DOHH2 (cell line): ENCODE data around the gene TGFBR2.

Experiments used
- EZH2phosphoT487 ChIP-seq: fragments of 200-600 bp; sonication (generic); IDR thresholded peaks from 2 replicates; pipeline ENCODE4 v1.6.1; 2017; ENCODE audit warnings: borderline replicate concordance, mild to moderate bottlenecking, antibody characterized with exemption, low read length, moderate library complexity, mixed read lengths
- TF ChIP-seq, protein P1 (sequence below): fragments of 200-600 bp; sonication (generic); IDR thresholded peaks from one replicate; pipeline ENCODE4 v1.5.1; 2014; ENCODE audit warnings: antibody characterized with exemption, mild to moderate bottlenecking, low read depth, low read length; ENCODE audit not compliant: poor library complexity, severe bottlenecking

GRCh38 chr3:30707825-30708224 is 101.4 kb downstream of the TGFBR2 start:
- TF ChIP-seq, protein P1, sequence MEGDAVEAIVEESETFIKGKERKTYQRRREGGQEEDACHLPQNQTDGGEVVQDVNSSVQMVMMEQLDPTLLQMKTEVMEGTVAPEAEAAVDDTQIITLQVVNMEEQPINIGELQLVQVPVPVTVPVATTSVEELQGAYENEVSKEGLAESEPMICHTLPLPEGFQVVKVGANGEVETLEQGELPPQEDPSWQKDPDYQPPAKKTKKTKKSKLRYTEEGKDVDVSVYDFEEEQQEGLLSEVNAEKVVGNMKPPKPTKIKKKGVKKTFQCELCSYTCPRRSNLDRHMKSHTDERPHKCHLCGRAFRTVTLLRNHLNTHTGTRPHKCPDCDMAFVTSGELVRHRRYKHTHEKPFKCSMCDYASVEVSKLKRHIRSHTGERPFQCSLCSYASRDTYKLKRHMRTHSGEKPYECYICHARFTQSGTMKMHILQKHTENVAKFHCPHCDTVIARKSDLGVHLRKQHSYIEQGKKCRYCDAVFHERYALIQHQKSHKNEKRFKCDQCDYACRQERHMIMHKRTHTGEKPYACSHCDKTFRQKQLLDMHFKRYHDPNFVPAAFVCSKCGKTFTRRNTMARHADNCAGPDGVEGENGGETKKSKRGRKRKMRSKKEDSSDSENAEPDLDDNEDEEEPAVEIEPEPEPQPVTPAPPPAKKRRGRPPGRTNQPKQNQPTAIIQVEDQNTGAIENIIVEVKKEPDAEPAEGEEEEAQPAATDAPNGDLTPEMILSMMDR, result no peak
- no peak for TF ChIP-seq EZH2phosphoT487
